GM12878 (cell line): ENCODE results near the gene CDKN1C. TPM values are rescaled to one million over a fixed set of nuclear protein-coding genes. Genes with fewer than 3 reads are reported as not detected.

Experiments used
- ATAC-seq: fragments of 200-7000 bp; cut with Tn5 transposase; 3 replicates; pipeline ENCODE4 v1.9.1; 2020; ENCODE audit warnings: mild to moderate bottlenecking, moderate library complexity
- BruUV-seq: library from RNA; stranded (reverse); fragments of 400-500 nt; replicated peaks from 2 replicates; lab custom pipeline; 2021; lab: Mats Ljungman, UMichigan
- CTCF ChIA-PET: fragments of 300-600 bp; sonication (Branson Sonifier 250); formaldehyde crosslinking; extraction: SDS; loops from one replicate; lab custom pipeline; 2021; ENCODE audit warnings: inconsistent platforms; lab: Yijun Ruan, JAX
- POLR2A ChIA-PET: fragments of 350-600 bp; formaldehyde crosslinking; extraction: SDS; loops from one replicate; lab custom pipeline; 2021; ENCODE audit warnings: inconsistent platforms; lab: Charles Lee
- RAD21 ChIA-PET: fragments of 300-600 bp; sonication (Branson Sonifier 250); formaldehyde crosslinking; loops from one replicate; lab custom pipeline; 2023; ENCODE audit warnings: antibody characterized with exemption; ENCODE audit not compliant: unreplicated experiment; lab: Charles Lee
- SMC1A ChIA-PET: fragments of 300-600 bp; sonication (Branson Sonifier 250); formaldehyde crosslinking; loops from one replicate; lab custom pipeline; 2023; ENCODE audit not compliant: unreplicated experiment, uncharacterized antibody; lab: Charles Lee
- DNase-seq: peaks from one replicate; pipeline ENCODE4 v3.0.0-alpha.2; 2011; ENCODE audit warnings: low read depth, low spot score
- FAIRE-seq: peaks from 3 replicates; lab custom pipeline; 2011; peaks lifted over from hg19 to GRCh38; lab: Jason Lieb, UNC
- H2AFZ ChIP-seq: 2 replicates; pipeline ENCODE4 v1.6.0; 2011; ENCODE audit warnings: low read depth, low read length, control low read depth; ENCODE audit not compliant: control insufficient read depth
- H3K27ac ChIP-seq: 2 replicates; pipeline ENCODE4 v1.5.1; 2011; ENCODE audit warnings: control low read depth; ENCODE audit not compliant: control insufficient read depth, insufficient read depth
- H3K27me3 ChIP-seq, 2 experiments: replicated peaks in 1 of 2; 2 replicates each; pipeline versions ENCODE4 v1.6.0 to v1.6.1; 2011; ENCODE audit warnings: low read length in 1 of 2; ENCODE audit not compliant: control insufficient read depth in 2 of 2, insufficient read depth in 2 of 2
- H3K36me3 ChIP-seq, 2 experiments: 2 replicates each; pipeline ENCODE4 v1.5.1; 2011; ENCODE audit warnings: low read length in 1 of 2; ENCODE audit not compliant: control insufficient read depth in 2 of 2, insufficient read depth in 2 of 2
- H3K4me1 ChIP-seq: 2 replicates; pipeline ENCODE4 v1.6.1; 2011; ENCODE audit warnings: mild to moderate bottlenecking, low read length, moderate library complexity, mixed read lengths; ENCODE audit not compliant: control insufficient read depth, insufficient read depth
- H3K4me2 ChIP-seq: 2 replicates; pipeline ENCODE4 v1.6.0; 2011; ENCODE audit warnings: control low read depth; ENCODE audit not compliant: control insufficient read depth, insufficient read depth
- H3K4me3 ChIP-seq: fragments of 200-600 bp; sonication (generic); 2 replicates; pipeline ENCODE4 v1.5.1; 2016
- H3K79me2 ChIP-seq: 2 replicates; pipeline ENCODE4 v1.6.0; 2011; ENCODE audit warnings: low read length; ENCODE audit not compliant: control insufficient read depth, insufficient read depth
- H3K9ac ChIP-seq: 2 replicates; pipeline ENCODE4 v1.8.0; 2011; ENCODE audit warnings: low read length, control low read depth, mixed read lengths; ENCODE audit not compliant: control insufficient read depth, insufficient read depth
- H3K9me3 ChIP-seq: replicated peaks from 3 replicates; pipeline ENCODE4 v1.5.1; 2011; ENCODE audit warnings: mild to moderate bottlenecking, low read length; ENCODE audit not compliant: control insufficient read depth, insufficient read depth
- H4K20me1 ChIP-seq: 2 replicates; pipeline ENCODE4 v1.6.0; 2011; ENCODE audit not compliant: control insufficient read depth, insufficient read depth
- BHLHE40 ChIP-seq, 2 experiments: fragments of 450-650 bp in 1 of 2; IDR thresholded peaks; 2 replicates each; pipeline ENCODE4 v1.6.1; 2011 to 2017; ENCODE audit warnings: low read depth in 2 of 2, borderline replicate concordance in 1 of 2, improper control_type of control experiment in 1 of 2, low read length in 1 of 2, mild to moderate bottlenecking in 1 of 2
- CBX5 ChIP-seq: sonication (generic); IDR thresholded peaks from 2 replicates; pipeline ENCODE4 v1.6.1; 2016; ENCODE audit warnings: low read depth, moderate library complexity, mild to moderate bottlenecking, inconsistent platforms
- CREM ChIP-seq: IDR thresholded peaks from 2 replicates; pipeline ENCODE4 v1.6.1; 2014; ENCODE audit warnings: antibody characterized with exemption, low read depth
- FOS ChIP-seq: IDR thresholded peaks from 3 replicates; pipeline ENCODE4 v1.6.1; 2011; ENCODE audit warnings: borderline replicate concordance; ENCODE audit not compliant: insufficient read length; ENCODE audit errors: extremely low read depth
- POLR2AphosphoS5 ChIP-seq: IDR thresholded peaks from 2 replicates; pipeline ENCODE4 v1.6.1; 2011; ENCODE audit warnings: mild to moderate bottlenecking, low read length, inconsistent platforms
- POU2F2 ChIP-seq: IDR thresholded peaks from 3 replicates; pipeline ENCODE4 v1.6.1; 2011; ENCODE audit warnings: low read depth, mild to moderate bottlenecking, low read length, borderline replicate concordance
- RBBP5 ChIP-seq: fragments of 200-600 bp; sonication (generic); conservative IDR thresholded peaks from 2 replicates; pipeline ENCODE4 v1.6.1; 2016
- ZNF207 ChIP-seq: fragments of 450-650 bp; IDR thresholded peaks from 2 replicates; pipeline ENCODE4 v1.6.1; 2014; ENCODE audit warnings: antibody characterized with exemption, mild to moderate bottlenecking, borderline replicate concordance
- ZNF24 ChIP-seq: fragments of 450-650 bp; IDR thresholded peaks from 2 replicates; pipeline ENCODE4 v1.6.1; 2017; ENCODE audit warnings: antibody characterized with exemption, mild to moderate bottlenecking
- ZNF274 ChIP-seq: IDR thresholded peaks from one replicate; pipeline ENCODE4 v1.8.0; 2011; ENCODE audit not compliant: insufficient read length, insufficient read depth
- WGBS: methylation state at CpG from one replicate; pipeline ENCODE4 v1.1.6; 2016; ENCODE audit warnings: low lambda C conversion rate; ENCODE audit not compliant: insufficient replicate concordance, insufficient coverage; ENCODE audit errors: missing lambda C conversion rate; 5-methylcytosine and 5-hydroxymethylcytosine counted together
- in situ Hi-C: fragments of 300-500 bp; cut with MboI; formaldehyde crosslinking; loops from 9 replicates; pipeline ENCODE4 v1.14.3; 2018; ENCODE audit warnings: mixed read lengths
- intact Hi-C: fragments of 100-400 bp; cut with micrococcal nuclease; formaldehyde crosslinking; loops from one replicate; pipeline ENCODE4 v1.14.2; 2022; ENCODE audit not compliant: unreplicated experiment
- polyA plus RNA-seq, 11 experiments: library from polyadenylated mRNA; depleted of rRNA in 4 of 11; unstranded in 6 of 11; stranded (reverse) in 5 of 11; fragments of >200 nt; fragmentation: Nextera tagmentation in 4 of 11; fragmentation: Illumina TruSeq in 1 of 11; extraction: Ambion mirVana in 4 of 11; extraction: Trizol in 1 of 11; gene quantifications; 1 replicate in 1 of 11; 2 replicates in 10 of 11; pipeline versions ENCODE4 v1.2.1 to v1.2.3, GENCODE V29; 2011 to 2016; ENCODE audit warnings: inconsistent platforms in 2 of 11, missing spikeins in 2 of 11, low read depth in 1 of 11
- total RNA-seq, 4 experiments: library from RNA; depleted of rRNA in 3 of 4; stranded (reverse); fragments of >200 nt in 3 of 4; fragmentation: Illumina TruSeq in 1 of 4; extraction: Trizol in 1 of 4; gene quantifications; 2 replicates each; pipeline versions ENCODE4 v1.2.1 to v1.2.3, GENCODE V29; 2013 to 2021
- TF ChIP-seq, protein P1 (sequence below): IDR thresholded peaks from 2 replicates; pipeline ENCODE4 v1.6.1; 2011; ENCODE audit warnings: mild to moderate bottlenecking, low read depth, low read length, moderate library complexity; ENCODE audit not compliant: insufficient replicate concordance

The CDKN1C gene
- total and polyA plus RNA-seq, 10 of the 15 experiments (the other 5 are each of a cell fraction or from before 2014, with no cell fraction given): 0.05 to 0.21 (median 0.14) TPM; not detected in 7

DNA sequence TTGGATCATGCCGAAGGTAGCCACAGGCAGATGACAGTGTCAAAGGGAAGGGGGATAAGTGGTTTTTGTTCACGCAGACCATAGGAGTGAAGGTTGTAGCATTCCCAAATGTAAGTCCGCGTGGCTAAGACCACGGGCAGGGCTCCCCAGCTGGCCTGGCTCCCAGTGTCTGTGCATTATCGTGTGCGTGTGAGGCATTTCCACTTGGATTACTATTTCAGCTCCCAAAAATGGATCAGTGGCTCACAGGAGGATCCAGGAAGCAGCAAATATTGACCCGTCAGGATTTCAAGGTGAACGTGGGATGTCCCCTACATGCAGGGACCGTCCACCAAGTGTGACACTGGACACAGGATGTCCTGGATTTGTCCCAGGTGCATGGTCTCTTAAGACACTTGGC lies 10.6 kb downstream of the CDKN1C start:
- Histone ChIP-seq H3K4me2 (no peak overlapping the region), H3K4me3 (no peak overlapping the region), H3K9ac (no peak overlapping the region), H2AFZ (no peak overlapping the region), H3K79me2 (no peaks in the 10 kb centered on the region), H3K9me3 (no peaks in the 10 kb centered on the region; the same call in 2 of the 3 replicates), H3K27ac (no peak overlapping the region), H3K27me3 (no peaks in the 10 kb centered on the region; a peak in 1 of 4 replicates), H3K36me3 (no peaks in the 10 kb centered on the region), H3K4me1 (no peaks in the 10 kb centered on the region), H4K20me1 (no peaks in the 10 kb centered on the region)
- TF ChIP-seq, protein P1, sequence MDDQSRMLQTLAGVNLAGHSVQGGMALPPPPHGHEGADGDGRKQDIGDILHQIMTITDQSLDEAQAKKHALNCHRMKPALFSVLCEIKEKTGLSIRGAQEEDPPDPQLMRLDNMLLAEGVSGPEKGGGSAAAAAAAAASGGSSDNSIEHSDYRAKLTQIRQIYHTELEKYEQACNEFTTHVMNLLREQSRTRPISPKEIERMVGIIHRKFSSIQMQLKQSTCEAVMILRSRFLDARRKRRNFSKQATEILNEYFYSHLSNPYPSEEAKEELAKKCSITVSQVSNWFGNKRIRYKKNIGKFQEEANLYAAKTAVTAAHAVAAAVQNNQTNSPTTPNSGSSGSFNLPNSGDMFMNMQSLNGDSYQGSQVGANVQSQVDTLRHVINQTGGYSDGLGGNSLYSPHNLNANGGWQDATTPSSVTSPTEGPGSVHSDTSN: no peak
- TF ChIP-seq POLR2AphosphoS5 (no peak), FOS (no peak), ZNF207 (no peak), ZNF274 (no peak), CREM (no peak), BHLHE40 (IDR thresholded peaks at IDR 0.05; ENCODE audit: borderline replicate concordance in 1 of 2, low read depth in 2 of 2, low read length in 1 of 2) (no peak), CBX5 (no peak), RBBP5 (no peak), POU2F2 (no peak), ZNF24 (no peak)
- no peak for DNase-seq
- BruUV-seq: no TSS peak
- in situ Hi-C loops: loop anchor here (5.0 kb wide), 1 partner anchor 448 kb away; no protein-coding TSS in a partner anchor
- no peak for ATAC-seq
- WGBS: 69% methylated on average over 10 of the region's 10 CpGs
- SMC1A ChIA-PET: no interaction called here
- no peak for FAIRE-seq
- CTCF ChIA-PET: no interaction called here
- RAD21 ChIA-PET: interaction anchor here (1.1 kb wide), 1 partner anchor 342 kb away, joined by 3 read pairs; no protein-coding TSS in a partner anchor
- intact Hi-C loops: no loop called here
- POLR2A ChIA-PET: no interaction called here
